ENCODE measurements around the gene GALNT2. TPM values are rescaled to one million over a fixed set of nuclear protein-coding genes. Genes with fewer than 3 reads are reported as not detected.

Gene GALNT2
- total RNA-seq, 1 experiment from 2014 or later, result 51.1 TPM

DNA sequence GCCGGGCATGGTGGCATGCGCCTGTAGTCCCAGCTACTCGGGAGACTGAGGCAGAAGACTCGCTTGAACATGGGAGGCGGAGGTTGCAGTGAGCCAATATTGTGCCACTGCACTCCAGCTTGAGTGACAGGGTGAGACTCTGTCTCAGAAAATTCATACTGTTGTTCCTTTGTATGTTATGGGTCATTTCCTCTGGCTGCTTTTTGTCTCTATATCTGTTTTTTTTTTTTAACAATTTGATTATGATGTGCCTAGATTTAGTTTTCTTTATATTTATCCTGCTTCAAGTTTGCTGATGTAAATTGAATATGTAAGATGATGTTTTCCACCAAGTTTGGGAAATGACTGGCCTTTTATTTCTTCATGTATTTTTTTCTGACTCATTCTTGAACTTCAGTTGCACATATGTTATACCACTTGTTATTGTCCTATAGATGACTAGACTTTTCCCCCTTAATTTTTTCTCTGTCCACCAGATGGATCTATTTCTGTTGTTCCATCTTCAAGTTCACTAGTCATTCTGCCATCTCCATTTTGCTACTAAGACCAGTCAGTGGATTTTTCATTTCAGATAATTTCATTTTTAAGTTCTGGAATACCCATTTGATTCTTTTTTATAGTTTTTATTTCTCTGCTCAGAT, 173.5 kb downstream of the GALNT2 start:
- H3K27ac ChIP-seq, result no peak overlapping the region
- peaks cover 2% of the 10 kb centered on the region; the same call in 1 of the 2 replicates for H3K4me1 ChIP-seq
- H3K27me3 ChIP-seq, result no peaks in the 10 kb centered on the region
- DNase-seq, result no peak
- 0 out of 2 replicates have a peak, but pooled peaks cover 5% of the 10 kb centered on the region for H3K9me3 ChIP-seq (replicated peaks)
- peaks cover 11% of the 10 kb centered on the region for H3K36me3 ChIP-seq
- no peak overlapping the region for H3K4me3 ChIP-seq

DNA sequence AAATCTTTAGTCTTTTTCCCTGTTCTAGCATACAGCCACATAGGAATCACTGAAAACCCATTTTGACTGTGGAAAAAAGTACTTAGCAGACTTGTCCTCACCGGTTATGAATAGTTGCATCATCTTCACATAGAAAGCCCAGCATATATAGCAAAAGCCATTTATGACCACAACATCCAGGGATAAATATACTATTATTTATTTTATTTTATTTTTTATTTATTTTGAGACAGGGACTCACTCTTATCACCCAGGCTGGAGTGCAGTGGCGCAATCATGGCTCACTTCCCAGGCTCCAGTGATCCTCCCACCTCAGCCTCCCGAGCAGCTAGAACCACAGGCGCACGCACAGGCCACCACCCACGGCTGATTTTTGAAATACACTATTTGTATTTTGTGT, 175.3 kb downstream of the GALNT2 start:
- DNase-seq, result no peak
- no peak overlapping the region for H3K4me3 ChIP-seq
- 0 out of 2 replicates have a peak, but pooled peaks cover 5% of the 10 kb centered on the region for H3K9me3 ChIP-seq (replicated peaks)
- peaks cover 16% of the 10 kb centered on the region for H3K36me3 ChIP-seq
- H3K27ac ChIP-seq, result no peak overlapping the region
- H3K4me1 ChIP-seq, result peaks cover 2% of the 10 kb centered on the region; the same call in 1 of the 2 replicates
- no peaks in the 10 kb centered on the region for H3K27me3 ChIP-seq

DNA sequence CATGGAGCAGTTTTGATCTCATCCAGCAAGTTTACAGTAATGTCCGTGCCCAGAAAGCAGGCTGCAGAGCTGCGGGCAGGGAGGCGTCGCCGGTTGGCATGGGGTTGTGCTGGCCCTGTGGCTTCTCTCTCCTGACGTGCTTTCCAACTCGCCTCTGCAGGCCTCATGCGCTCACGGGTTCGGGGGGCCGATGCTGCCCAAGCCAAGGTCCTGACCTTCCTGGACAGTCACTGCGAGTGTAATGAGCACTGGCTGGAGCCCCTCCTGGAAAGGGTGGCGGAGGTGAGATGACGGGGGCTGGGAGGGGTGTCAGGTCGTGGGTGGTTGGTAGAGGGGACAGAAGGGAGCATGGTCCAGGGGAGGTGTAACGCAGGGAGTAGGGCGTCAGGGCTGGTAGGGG, 176.1 kb downstream of the GALNT2 start:
- no peak for DNase-seq
- no peak overlapping the region for H3K4me3 ChIP-seq
- H3K9me3 ChIP-seq (replicated peaks), result 0 out of 2 replicates have a peak, but pooled peaks cover 5% of the 10 kb centered on the region
- peaks cover 16% of the 10 kb centered on the region for H3K36me3 ChIP-seq
- H3K27me3 ChIP-seq, result no peaks in the 10 kb centered on the region
- peaks cover 2% of the 10 kb centered on the region; the same call in 1 of the 2 replicates for H3K4me1 ChIP-seq
- H3K27ac ChIP-seq, result no peak overlapping the region

DNA sequence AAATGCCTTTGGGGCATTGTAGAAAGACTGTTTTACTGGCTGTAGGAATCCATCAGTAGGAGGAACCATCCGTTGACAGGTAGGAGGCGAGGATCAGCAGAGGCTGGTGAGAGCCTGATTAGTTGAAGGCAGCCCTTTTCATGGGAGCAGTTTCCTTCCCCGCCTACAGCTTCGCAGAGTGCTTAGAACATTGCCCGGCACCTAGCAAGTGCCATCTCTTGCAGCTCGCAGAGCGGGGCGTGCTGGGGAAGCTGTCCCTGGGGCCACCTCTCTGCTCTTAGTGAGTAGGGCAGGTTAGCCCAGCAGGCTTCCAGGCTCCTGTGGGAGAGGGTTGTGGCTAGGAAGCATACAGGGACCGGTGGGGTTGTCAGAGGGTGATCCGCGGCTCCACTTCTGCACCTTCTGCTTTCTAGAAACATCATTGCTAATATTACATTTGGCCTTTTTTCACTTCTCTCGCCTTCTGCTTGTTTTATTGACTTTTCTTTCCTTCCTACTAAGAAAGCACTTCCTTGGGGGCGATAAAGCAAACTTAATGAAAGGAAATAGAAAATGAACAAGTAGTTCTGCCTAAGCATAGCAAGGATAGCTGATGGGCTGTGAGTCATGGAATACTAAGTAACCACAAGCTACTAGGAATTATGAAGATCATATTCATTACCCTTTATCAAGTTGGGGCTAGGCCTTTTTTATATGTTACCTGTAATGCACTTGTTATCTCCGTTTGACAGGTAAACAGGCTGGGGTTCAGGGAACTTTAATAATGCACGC, 176.7 kb downstream of the GALNT2 start:
- H3K27ac ChIP-seq, result no peak overlapping the region

DNA sequence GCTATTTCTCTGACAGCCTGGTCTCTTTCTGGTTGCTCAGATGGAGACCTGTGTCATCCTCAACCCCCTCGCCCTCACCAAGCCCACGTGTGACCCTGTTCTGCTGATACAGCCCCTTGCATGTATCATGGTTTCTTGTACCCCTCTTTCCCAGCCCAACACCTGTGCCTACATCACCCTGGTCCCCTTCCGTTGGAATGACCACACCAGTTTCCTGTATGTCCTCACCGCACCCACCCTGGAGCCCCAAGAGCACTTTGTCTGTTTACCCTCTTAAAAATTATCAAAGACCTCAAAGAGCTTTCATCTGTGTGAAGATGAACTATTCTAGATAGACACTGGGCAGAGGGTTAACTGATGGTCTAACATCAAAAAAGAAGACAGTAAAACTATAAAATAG, 179.5 kb downstream of the GALNT2 start:
- Histone ChIP-seq H3K27ac (no peak overlapping the region), H3K4me1 (no peaks in the 10 kb centered on the region), H3K27me3 (no peaks in the 10 kb centered on the region), H3K36me3 (peaks cover 14% of the 10 kb centered on the region), H3K9me3 (replicated peaks) (no peaks in the 10 kb centered on the region), H3K4me3 (no peak overlapping the region)
- no peak for DNase-seq

More for the DNA sequence above, 176.7 kb downstream of the GALNT2 start:
- Histone ChIP-seq H3K4me3 (no peak overlapping the region), H3K36me3 (peaks cover 16% of the 10 kb centered on the region), H3K4me1 (peaks cover 2% of the 10 kb centered on the region; the same call in 1 of the 2 replicates), H3K27me3 (no peaks in the 10 kb centered on the region), H3K9me3 (replicated peaks) (0 out of 2 replicates have a peak, but pooled peaks cover 5% of the 10 kb centered on the region)
- DNase-seq, result no peak

DNA sequence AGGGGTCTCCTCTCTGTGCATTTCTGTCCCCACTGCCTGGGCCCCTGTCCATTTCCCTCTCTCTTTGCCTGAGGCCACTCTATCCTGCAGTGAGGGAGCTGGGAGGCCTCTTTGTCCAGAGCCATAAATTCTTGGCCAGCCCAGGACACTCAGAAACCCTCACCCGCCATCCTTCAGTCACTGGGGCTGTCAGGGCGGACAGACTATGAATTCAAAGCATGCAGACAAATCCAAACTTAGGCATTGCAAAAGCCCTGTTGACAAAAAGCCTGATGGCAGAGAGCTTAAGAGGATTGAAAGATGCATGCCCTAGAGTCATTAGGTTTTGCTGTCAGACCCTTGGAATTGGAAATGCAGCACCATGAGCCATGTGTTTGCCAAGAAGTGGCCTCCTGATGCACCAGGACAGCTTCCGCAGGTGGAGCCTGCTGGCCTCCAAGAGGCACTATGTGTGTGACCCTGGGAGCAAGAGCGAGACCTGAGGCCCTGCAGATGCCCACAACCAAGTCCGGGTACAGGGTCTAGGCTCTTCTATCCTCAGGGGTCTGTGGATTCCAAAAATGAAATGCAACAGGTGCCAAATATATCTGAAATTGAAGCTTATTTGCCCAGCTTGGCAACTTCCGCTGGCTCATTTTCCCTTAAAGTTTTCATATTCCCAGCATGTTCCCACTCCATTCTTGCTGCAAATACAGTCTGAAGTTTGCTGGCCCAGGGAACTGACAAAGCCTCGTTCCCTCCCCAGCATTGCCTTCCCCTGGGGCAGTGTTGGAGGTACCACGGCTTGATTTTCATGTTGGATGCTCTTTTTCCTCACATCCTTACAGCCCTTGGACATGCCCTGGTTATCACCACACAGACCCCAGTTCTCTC, 181.2 kb downstream of the GALNT2 start:
- H3K36me3 ChIP-seq, result peaks cover 11% of the 10 kb centered on the region
- no peak for DNase-seq

DNA sequence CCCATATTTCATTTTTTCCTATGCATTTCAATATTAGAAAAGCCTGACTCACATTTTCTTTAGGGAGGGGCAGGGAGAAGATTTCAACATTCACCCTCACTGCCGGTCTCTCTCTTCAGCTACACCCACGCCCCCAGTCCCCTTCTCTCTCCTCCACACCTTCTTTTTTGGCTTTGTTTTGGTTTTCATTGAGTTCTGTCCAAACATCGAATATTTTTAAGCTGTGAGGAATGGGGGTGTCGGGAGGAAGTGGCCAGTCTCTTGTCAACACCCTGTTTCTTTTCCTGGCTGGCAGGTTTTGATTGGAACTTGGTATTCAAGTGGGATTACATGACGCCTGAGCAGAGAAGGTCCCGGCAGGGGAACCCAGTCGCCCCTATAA, 181.8 kb downstream of the GALNT2 start:
- peaks cover 13% of the 10 kb centered on the region for H3K36me3 ChIP-seq
- no peaks in the 10 kb centered on the region for H3K4me1 ChIP-seq
- H3K27ac ChIP-seq, result no peak overlapping the region
- no peaks in the 10 kb centered on the region for H3K27me3 ChIP-seq
- H3K4me3 ChIP-seq, result no peak overlapping the region
- no peaks in the 10 kb centered on the region for H3K9me3 ChIP-seq (replicated peaks)
- no peak for DNase-seq

More for the DNA sequence above, 181.2 kb downstream of the GALNT2 start:
- Histone ChIP-seq H3K27me3 (no peaks in the 10 kb centered on the region), H3K4me1 (no peaks in the 10 kb centered on the region), H3K4me3 (no peak overlapping the region), H3K27ac (no peak overlapping the region), H3K9me3 (replicated peaks) (no peaks in the 10 kb centered on the region)

DNA sequence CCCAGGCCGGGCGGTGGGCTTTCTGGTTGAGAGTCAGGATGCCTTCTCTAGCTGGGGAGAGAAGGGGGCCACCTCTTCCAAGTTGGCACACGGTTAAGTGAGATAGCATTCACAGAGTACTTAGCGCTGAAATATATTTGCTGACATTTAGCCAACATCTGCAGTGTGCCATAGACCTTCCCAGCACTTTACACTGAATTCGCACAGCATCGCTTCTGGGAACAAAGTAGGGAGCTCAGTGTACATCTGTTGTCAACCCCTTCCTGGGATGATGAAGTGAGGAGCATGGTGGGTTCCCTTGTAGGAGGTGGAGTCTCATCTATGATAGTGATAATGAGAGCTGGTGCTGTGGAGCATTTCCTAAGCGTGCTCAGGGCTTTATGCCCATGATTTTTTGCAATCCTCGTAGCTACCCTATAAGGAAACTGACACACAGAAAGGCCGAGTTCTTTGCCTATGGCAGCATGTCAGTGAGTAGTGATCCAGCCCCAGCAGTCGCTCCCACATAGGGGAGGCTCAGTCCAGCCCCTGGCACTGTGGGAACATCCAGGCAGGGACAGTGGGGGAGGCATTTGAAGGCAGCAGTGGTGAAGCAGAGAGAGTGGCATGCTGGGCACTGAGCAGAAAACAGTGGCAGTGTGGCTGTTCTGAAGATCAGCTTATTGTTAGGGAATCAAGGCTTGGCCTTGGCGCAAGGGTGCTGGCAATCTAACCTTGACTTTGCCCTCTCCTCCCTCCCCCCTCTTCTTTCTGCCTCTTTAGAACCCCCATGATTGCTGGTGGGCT, 182.8 kb downstream of the GALNT2 start:
- Histone ChIP-seq H3K9me3 (replicated peaks) (no peaks in the 10 kb centered on the region), H3K4me1 (no peaks in the 10 kb centered on the region), H3K27ac (no peak overlapping the region), H3K27me3 (no peaks in the 10 kb centered on the region), H3K4me3 (no peak overlapping the region), H3K36me3 (peaks cover 13% of the 10 kb centered on the region)
- DNase-seq, result no peak

DNA sequence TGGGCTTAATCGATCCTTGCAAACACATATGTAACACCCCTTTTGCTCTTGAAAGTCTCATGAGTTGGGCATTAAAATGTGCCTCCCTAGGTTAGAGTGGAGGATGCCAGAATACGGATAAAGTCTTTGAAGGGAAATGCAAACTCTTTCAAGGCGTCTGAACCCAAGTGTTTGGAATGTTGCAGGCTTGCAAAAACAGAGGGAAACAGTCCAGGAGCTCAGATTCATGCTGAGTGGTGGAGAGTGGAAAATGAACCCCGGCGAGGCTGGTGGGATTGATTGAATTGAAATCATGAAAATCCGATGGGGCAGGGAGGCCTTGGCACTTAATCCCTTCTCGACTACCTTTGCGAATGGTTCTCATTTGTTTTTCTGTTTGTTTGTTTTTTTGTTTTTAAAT, 183.6 kb downstream of the GALNT2 start:
- Histone ChIP-seq H3K4me1 (no peaks in the 10 kb centered on the region), H3K36me3 (peaks cover 15% of the 10 kb centered on the region), H3K27me3 (no peaks in the 10 kb centered on the region), H3K4me3 (no peak overlapping the region), H3K27ac (no peak overlapping the region), H3K9me3 (replicated peaks) (no peaks in the 10 kb centered on the region)
- no peak for DNase-seq

DNA sequence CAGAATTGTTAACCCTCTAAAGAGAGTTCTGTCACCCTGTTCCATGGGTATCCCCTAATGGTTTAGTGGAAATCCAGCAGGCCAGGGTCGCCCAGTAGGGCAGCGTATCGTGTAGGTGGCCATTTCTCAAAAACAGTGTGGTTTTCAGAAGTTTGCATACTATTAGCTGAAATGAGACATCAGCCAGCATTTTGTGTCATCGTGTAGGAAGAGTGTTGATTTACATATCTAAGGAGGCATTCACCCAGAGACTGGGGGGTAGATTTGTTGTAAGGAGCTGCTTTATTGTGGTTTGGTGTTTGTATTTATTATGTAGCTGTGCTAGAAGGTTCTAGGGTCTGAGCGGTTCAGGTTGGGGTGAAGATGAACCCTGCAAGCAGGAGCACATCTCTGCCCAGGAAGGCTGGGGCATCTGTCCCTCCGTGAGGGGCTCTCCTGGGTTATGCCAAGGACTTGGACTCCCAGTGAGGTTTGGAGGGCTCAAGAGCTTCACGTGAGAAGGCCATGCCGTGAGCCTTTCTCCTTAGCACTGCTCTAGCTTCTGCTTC, 184.7 kb downstream of the GALNT2 start:
- no peak for DNase-seq

DNA sequence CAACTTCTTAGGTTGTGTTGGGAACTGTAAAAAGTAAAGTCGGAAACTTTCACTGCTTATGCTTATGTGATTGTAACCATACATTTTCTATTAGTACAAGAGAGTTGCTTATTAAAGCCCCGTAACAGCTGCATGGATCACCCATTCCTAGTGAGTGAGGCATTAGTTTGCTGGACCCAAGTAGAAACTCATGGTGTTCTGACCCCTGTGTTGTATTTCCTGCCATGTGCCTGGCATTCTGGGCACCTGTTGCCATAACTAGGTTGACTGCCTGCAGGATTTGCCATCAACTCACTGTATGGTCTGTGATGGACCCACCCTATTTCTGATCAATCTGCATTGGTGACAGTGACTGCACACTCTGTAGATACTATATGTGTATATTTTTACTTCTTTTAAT, 186.1 kb downstream of the GALNT2 start:
- no peak for DNase-seq
- Histone ChIP-seq H3K4me3 (no peak overlapping the region), H3K27ac (no peak overlapping the region), H3K9me3 (replicated peaks) (no peaks in the 10 kb centered on the region), H3K4me1 (no peaks in the 10 kb centered on the region), H3K27me3 (no peaks in the 10 kb centered on the region), H3K36me3 (peaks cover 13% of the 10 kb centered on the region)

More for the DNA sequence above, 184.7 kb downstream of the GALNT2 start:
- peaks cover 13% of the 10 kb centered on the region for H3K36me3 ChIP-seq
- H3K4me1 ChIP-seq, result no peaks in the 10 kb centered on the region
- no peaks in the 10 kb centered on the region for H3K27me3 ChIP-seq
- no peak overlapping the region for H3K27ac ChIP-seq
- no peak overlapping the region for H3K4me3 ChIP-seq
- no peaks in the 10 kb centered on the region for H3K9me3 ChIP-seq (replicated peaks)

DNA sequence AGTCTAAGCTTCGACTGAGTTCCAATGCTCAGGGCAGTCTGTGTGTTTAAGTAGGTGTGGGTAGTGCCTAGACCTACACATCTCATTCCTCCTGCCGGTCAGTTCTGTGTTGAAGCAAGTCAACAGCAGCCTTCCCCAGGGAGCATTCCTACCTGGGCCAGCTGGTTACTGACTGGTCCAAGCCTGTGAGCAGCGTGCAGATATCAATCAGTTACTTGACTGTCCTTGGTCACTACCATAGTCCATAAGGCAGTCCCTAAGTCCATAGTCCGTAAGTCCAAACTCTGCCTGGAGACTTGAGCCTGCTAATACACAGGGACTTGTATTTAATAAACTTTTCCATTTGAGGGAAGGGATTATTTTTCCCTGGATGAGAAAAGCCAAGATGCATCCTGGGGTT, 187.2 kb downstream of the GALNT2 start:
- H3K27ac ChIP-seq, result no peak overlapping the region
- peaks cover 12% of the 10 kb centered on the region for H3K36me3 ChIP-seq
- H3K27me3 ChIP-seq, result no peaks in the 10 kb centered on the region
- H3K4me1 ChIP-seq, result no peaks in the 10 kb centered on the region
- no peaks in the 10 kb centered on the region for H3K9me3 ChIP-seq (replicated peaks)
- DNase-seq, result no peak
- no peak overlapping the region for H3K4me3 ChIP-seq

DNA sequence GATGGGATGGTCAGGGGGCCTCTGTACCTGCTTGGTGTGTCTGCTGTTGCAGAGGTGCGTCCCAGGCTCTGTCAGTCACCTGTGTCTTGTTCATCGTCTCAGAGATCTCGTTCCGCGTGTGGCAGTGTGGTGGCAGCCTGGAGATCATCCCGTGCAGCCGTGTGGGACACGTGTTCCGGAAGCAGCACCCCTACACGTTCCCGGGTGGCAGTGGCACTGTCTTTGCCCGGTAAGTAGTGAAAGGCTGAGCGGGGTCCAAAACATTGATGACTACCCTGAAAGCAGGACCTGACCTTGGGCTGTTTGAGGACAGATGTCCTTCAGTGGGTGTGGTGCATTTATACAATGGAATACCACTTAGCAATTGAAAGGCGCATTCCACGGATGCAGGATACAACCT, 188.1 kb downstream of the GALNT2 start:
- Histone ChIP-seq H3K9me3 (replicated peaks) (no peaks in the 10 kb centered on the region), H3K4me3 (no peak overlapping the region), H3K27ac (no peak overlapping the region), H3K4me1 (no peaks in the 10 kb centered on the region), H3K36me3 (peaks cover 11% of the 10 kb centered on the region), H3K27me3 (no peaks in the 10 kb centered on the region)
- DNase-seq, result no peak

DNA sequence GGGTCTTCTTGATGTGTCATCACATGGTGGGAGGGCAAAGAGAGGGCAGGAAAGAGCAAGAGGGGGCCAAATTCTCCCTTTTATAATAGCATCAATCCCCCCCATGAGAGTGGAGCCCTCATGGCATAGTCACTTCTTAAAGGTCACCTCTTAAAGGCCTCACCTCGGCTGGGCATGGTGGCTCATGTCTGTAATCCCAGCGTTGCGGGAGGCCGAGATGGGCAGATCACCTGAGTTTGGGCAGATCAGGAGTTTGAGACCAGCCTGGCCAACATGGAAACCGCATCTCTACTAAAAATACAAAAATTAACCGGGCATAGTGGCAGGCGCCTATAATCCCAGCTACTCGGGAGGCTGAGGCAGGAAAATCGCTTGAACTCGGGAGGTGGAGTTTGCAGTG, 189.0 kb downstream of the GALNT2 start:
- H3K27me3 ChIP-seq, result no peaks in the 10 kb centered on the region
- no peaks in the 10 kb centered on the region for H3K9me3 ChIP-seq (replicated peaks)
- H3K4me1 ChIP-seq, result no peaks in the 10 kb centered on the region
- no peak overlapping the region for H3K4me3 ChIP-seq
- no peak overlapping the region for H3K27ac ChIP-seq
- H3K36me3 ChIP-seq, result peaks cover 11% of the 10 kb centered on the region
- DNase-seq, result no peak

All from SJCRH30 (cell line).